ENCODE results near the gene BCS1L. TPM values are rescaled to one million over a fixed set of nuclear protein-coding genes. Genes with fewer than 3 reads are reported as not detected.

BCS1L gene
- 10 to 100 TPM; 15.8 to 71.9 TPM for total RNA-seq

- ATAC-seq = peak; percentile 95 to 98
- Mint-ChIP-seq H3K27ac (peak within 1 kb of the TSS; percentile 60 to 69), H3K36me3 (peaks cover 9 to 11% of the 10 kb centered on the region in 2 donors)
Measured at GRCh38 chr2:218659258-218659987, at the start of gene BCS1L, which contains the start of gene ZNF142. TSS of gene BCS1L (plus strand) at chr2:218659683. CDS start at chr2:218660988, 1,305 bp downstream. TSS of gene ZNF142 (minus strand) at chr2:218659623. CDS start at chr2:218656429, 3,194 bp downstream.

GRCh38 chr2:218615868-218616315 is 43.6 kb upstream of the BCS1L start:
- H3K9me3 Mint-ChIP-seq = no peaks in the 10 kb centered on the region
- peak overlapping the region in 1 of 2 donors; percentile 59 for H3K27ac Mint-ChIP-seq
- ATAC-seq (no peak), DNase-seq (ENCODE audit: low spot score in 2 of 2) (no peak)
- H3K36me3 Mint-ChIP-seq = no peaks in the 10 kb centered on the region

More at GRCh38 chr2:218659258-218659987, at the start of gene BCS1L, which contains the start of gene ZNF142:
- peak; percentile 87 to 97 for DNase-seq (ENCODE audit: low spot score in 2 of 2)
- no peaks in the 10 kb centered on the region for H3K9me3 Mint-ChIP-seq

GRCh38 chr2:218618102-218618860 is 41.2 kb upstream of the BCS1L start:
- DNase-seq (ENCODE audit: low spot score in 2 of 2) = no peak
- Mint-ChIP-seq H3K27ac (peak overlapping the region in 1 of 2 donors; percentile 17), H3K36me3 (no peaks in the 10 kb centered on the region), H3K9me3 (no peaks in the 10 kb centered on the region)
- no peak for ATAC-seq

- no peak for ATAC-seq
- Mint-ChIP-seq H3K9me3 (no peaks in the 10 kb centered on the region), H3K27ac (no peak overlapping the region), H3K36me3 (no peaks in the 10 kb centered on the region)
- no peak for DNase-seq (ENCODE audit: low spot score in 2 of 2)
Measured at GRCh38 chr2:218621007-218621406, 38.5 kb upstream of the BCS1L start.

- DNase-seq (ENCODE audit: low spot score in 2 of 2) = no peak
- no peaks in the 10 kb centered on the region for H3K36me3 Mint-ChIP-seq
- no peaks in the 10 kb centered on the region for H3K9me3 Mint-ChIP-seq
- no peak for ATAC-seq
- H3K27ac Mint-ChIP-seq = no peak overlapping the region
Measured at GRCh38 chr2:218622606-218623365, 36.7 kb upstream of the BCS1L start.

- Mint-ChIP-seq H3K27ac (no peak overlapping the region), H3K9me3 (no peaks in the 10 kb centered on the region), H3K36me3 (no peaks in the 10 kb centered on the region)
- ATAC-seq (no peak), DNase-seq (ENCODE audit: low spot score in 2 of 2) (no peak)
Measured at GRCh38 chr2:218623366-218623705, 36.1 kb upstream of the BCS1L start.

- no peaks in the 10 kb centered on the region for H3K36me3 Mint-ChIP-seq
Measured at GRCh38 chr2:218626369-218626768, 33.1 kb upstream of the BCS1L start.

GRCh38 chr2:218627939-218628338 is 31.5 kb upstream of the BCS1L start:
- H3K9me3 Mint-ChIP-seq = no peaks in the 10 kb centered on the region
- no peak overlapping the region for H3K27ac Mint-ChIP-seq
- ATAC-seq (peak in 1 of 2 donors; percentile 49), DNase-seq (ENCODE audit: low spot score in 2 of 2) (no peak)
- no peaks in the 10 kb centered on the region for H3K36me3 Mint-ChIP-seq

More at GRCh38 chr2:218626369-218626768, 33.1 kb upstream of the BCS1L start:
- H3K27ac Mint-ChIP-seq = no peak overlapping the region
- H3K9me3 Mint-ChIP-seq = no peaks in the 10 kb centered on the region
- DNase-seq (ENCODE audit: low spot score in 2 of 2) (no peak), ATAC-seq (no peak)

- H3K9me3 Mint-ChIP-seq = no peaks in the 10 kb centered on the region
- H3K27ac Mint-ChIP-seq = peak overlapping the region in 1 of 2 donors; percentile 13
- no peaks in the 10 kb centered on the region for H3K36me3 Mint-ChIP-seq
- ATAC-seq (no peak), DNase-seq (ENCODE audit: low spot score in 2 of 2) (no peak)
Measured at GRCh38 chr2:218631837-218632236, 27.6 kb upstream of the BCS1L start.

- Mint-ChIP-seq H3K36me3 (no peaks in the 10 kb centered on the region), H3K27ac (no peak overlapping the region), H3K9me3 (no peaks in the 10 kb centered on the region)
- DNase-seq (ENCODE audit: low spot score in 2 of 2) (no peak), ATAC-seq (no peak)
Measured at GRCh38 chr2:218635719-218636118, 23.8 kb upstream of the BCS1L start.

- Mint-ChIP-seq H3K27ac (peak overlapping the region in 1 of 2 donors; percentile 9), H3K36me3 (no peaks in the 10 kb centered on the region), H3K9me3 (no peaks in the 10 kb centered on the region)
- ATAC-seq (no peak), DNase-seq (ENCODE audit: low spot score in 2 of 2) (no peak)
Measured at GRCh38 chr2:218638372-218638771, 21.1 kb upstream of the BCS1L start.

- Mint-ChIP-seq H3K36me3 (peaks cover 7 to 10% of the 10 kb centered on the region in 2 donors), H3K9me3 (no peaks in the 10 kb centered on the region), H3K27ac (peak overlapping the region in 1 of 2 donors; percentile 69)
- DNase-seq (ENCODE audit: low spot score in 2 of 2) = no peak
- ATAC-seq = no peak
Measured at GRCh38 chr2:218642121-218642656, 17.3 kb upstream of the BCS1L start.

GRCh38 chr2:218642786-218643185 is 16.7 kb upstream of the BCS1L start:
- H3K27ac Mint-ChIP-seq = peak overlapping the region in 1 of 2 donors; percentile 69
- H3K36me3 Mint-ChIP-seq = peaks cover 11% of the 10 kb centered on the region in 2 donors
- no peaks in the 10 kb centered on the region for H3K9me3 Mint-ChIP-seq
- ATAC-seq = no peak
- DNase-seq (ENCODE audit: low spot score in 2 of 2) = no peak

GRCh38 chr2:218643751-218644310 is 15.7 kb upstream of the BCS1L start:
- ATAC-seq = no peak
- H3K27ac Mint-ChIP-seq = peak overlapping the region in 1 of 2 donors; percentile 11
- no peaks in the 10 kb centered on the region for H3K9me3 Mint-ChIP-seq
- no peak for DNase-seq (ENCODE audit: low spot score in 2 of 2)
- peaks cover 21 to 22% of the 10 kb centered on the region in 2 donors for H3K36me3 Mint-ChIP-seq

- peak overlapping the region; percentile 2 to 80 for H3K27ac Mint-ChIP-seq
- DNase-seq (ENCODE audit: low spot score in 2 of 2) (no peak), ATAC-seq (no peak)
- H3K9me3 Mint-ChIP-seq = no peaks in the 10 kb centered on the region
- H3K36me3 Mint-ChIP-seq = peaks cover 23% of the 10 kb centered on the region in 2 donors
Measured at GRCh38 chr2:218644721-218645120, 14.8 kb upstream of the BCS1L start.

- no peak for ATAC-seq
- no peaks in the 10 kb centered on the region for H3K9me3 Mint-ChIP-seq
- H3K36me3 Mint-ChIP-seq = peaks cover 23% of the 10 kb centered on the region in 2 donors
- DNase-seq (ENCODE audit: low spot score in 2 of 2) = no peak
- H3K27ac Mint-ChIP-seq = no peak overlapping the region
Measured at GRCh38 chr2:218645126-218645525, 14.4 kb upstream of the BCS1L start.

Measured in activated naive CD4-positive, alpha-beta T cell treated with anti-CD3 and anti-CD28 coated beads, Interleukin-2, amount 50 U/mL, for 72 hours (primary cell).